ENCODE results near the gene IL1R1. TPM values are rescaled to one million over a fixed set of nuclear protein-coding genes. Genes with fewer than 3 reads are reported as not detected.

IL1R1 gene
- total and polyA plus RNA-seq, 10 of the 15 experiments (the other 5 are each of a cell fraction or from before 2014, with no cell fraction given) = 0.17 to 13.2 (median 0.53) TPM

DNA sequence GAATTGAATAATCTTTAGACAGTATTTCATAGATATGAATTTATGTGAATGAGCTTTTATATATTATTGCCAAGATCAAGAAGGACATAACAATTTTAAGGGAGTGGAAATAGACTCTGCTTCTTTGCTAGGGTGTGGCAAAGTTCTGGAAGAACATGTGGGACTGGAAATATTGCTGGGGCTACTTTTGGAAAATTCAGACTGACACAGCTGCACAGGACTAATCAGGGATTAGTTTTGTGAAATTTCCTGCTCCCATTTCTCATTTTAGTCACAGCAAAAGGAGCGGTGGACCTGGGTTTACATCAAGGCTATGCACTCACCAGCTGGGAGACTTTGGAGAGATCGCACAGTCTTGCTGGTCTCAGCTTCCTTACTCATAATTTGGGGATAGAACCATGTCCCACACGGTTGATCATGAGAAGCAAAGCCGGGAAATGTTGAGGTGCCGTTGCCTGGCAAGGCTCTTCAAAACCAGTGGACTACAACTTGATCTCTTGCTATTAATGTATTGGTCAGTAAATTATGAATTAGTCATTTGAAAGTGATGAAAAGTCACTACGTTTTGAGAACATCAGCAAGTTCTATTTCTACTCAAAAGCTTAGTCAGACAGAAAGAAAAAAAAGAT, 86.7 kb downstream of the IL1R1 start (continued):
- TF ChIP-seq, protein P1, sequence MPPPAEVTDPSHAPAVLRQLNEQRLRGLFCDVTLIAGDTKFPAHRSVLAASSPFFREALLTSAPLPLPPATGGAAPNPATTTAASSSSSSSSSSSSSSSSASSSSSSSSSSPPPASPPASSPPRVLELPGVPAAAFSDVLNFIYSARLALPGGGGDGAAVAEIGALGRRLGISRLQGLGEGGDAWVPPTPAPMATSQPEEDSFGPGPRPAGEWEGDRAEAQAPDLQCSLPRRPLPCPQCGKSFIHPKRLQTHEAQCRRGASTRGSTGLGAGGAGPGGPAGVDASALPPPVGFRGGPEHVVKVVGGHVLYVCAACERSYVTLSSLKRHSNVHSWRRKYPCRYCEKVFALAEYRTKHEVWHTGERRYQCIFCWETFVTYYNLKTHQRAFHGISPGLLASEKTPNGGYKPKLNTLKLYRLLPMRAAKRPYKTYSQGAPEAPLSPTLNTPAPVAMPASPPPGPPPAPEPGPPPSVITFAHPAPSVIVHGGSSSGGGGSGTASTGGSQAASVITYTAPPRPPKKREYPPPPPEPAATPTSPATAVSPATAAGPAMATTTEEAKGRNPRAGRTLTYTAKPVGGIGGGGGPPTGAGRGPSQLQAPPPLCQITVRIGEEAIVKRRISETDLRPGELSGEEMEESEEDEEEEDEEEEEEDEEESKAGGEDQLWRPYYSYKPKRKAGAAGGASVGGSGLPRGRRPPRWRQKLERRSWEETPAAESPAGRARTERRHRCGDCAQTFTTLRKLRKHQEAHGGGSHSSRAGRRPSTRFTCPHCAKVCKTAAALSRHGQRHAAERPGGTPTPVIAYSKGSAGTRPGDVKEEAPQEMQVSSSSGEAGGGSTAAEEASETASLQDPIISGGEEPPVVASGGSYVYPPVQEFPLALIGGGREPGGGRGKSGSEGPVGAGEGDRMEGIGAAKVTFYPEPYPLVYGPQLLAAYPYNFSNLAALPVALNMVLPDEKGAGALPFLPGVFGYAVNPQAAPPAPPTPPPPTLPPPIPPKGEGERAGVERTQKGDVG (CRISPR knock-in tag; IDR thresholded peaks at IDR 0.05) = no peak
- no peak for TF ChIP-seq ZNF217 (IDR thresholded peaks at IDR 0.05)
- no peak for TF ChIP-seq BACH1 (IDR thresholded peaks at IDR 0.05; ENCODE audit: borderline replicate concordance)
- no peak for TF ChIP-seq CEBPB (IDR thresholded peaks at IDR 0.05; ENCODE audit: borderline replicate concordance in 1 of 2, low read depth in 2 of 2, low read length in 2 of 2)
- no peak for TF ChIP-seq MEF2B (IDR thresholded peaks at IDR 0.05; ENCODE audit: partially characterized antibody, poor library complexity, severe bottlenecking)
- TF ChIP-seq, protein P2, sequence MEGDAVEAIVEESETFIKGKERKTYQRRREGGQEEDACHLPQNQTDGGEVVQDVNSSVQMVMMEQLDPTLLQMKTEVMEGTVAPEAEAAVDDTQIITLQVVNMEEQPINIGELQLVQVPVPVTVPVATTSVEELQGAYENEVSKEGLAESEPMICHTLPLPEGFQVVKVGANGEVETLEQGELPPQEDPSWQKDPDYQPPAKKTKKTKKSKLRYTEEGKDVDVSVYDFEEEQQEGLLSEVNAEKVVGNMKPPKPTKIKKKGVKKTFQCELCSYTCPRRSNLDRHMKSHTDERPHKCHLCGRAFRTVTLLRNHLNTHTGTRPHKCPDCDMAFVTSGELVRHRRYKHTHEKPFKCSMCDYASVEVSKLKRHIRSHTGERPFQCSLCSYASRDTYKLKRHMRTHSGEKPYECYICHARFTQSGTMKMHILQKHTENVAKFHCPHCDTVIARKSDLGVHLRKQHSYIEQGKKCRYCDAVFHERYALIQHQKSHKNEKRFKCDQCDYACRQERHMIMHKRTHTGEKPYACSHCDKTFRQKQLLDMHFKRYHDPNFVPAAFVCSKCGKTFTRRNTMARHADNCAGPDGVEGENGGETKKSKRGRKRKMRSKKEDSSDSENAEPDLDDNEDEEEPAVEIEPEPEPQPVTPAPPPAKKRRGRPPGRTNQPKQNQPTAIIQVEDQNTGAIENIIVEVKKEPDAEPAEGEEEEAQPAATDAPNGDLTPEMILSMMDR (IDR thresholded peaks at IDR 0.05 in 2 of 3, conservative IDR thresholded peaks at IDR 0.05 in 1 of 3; ENCODE audit: control insufficient read depth in 2 of 3, extremely low read depth in 1 of 3, insufficient read depth in 1 of 3, low read depth in 3 of 3, low read length in 3 of 3) = no peak
- no peak for TF ChIP-seq ZZZ3 (IDR thresholded peaks at IDR 0.05; ENCODE audit: control insufficient read depth, insufficient read length, low read depth)

Other genes with a start within 250 kb of the IL1R1 start
- gene IL1R2, start 150.8 kb upstream of the IL1R1 start, total RNA-seq (2014; rRNA removed) = 0.33 and 1.4 TPM in 2 replicates
- 0.41 and 0.54 TPM in 2 replicates for gene IL1R2, start 150.8 kb upstream of the IL1R1 start, total RNA-seq (2014; rRNA removed; fragmentation: Illumina TruSeq; extraction: Trizol)
- gene IL1R2, start 150.8 kb upstream of the IL1R1 start, total RNA-seq (2021) = 0.35 and 0.64 TPM in 2 replicates
- gene IL1R2, start 150.8 kb upstream of the IL1R1 start, polyA plus RNA-seq (2011; rRNA removed) = 6.4 and 7.1 TPM in 2 replicates
- 0.53 and 0.71 TPM in 2 replicates for gene IL1R2, start 150.8 kb upstream of the IL1R1 start, polyA plus RNA-seq (2014; fragmentation: Illumina TruSeq; extraction: Trizol)
- gene IL1R2, start 150.8 kb upstream of the IL1R1 start, polyA plus RNA-seq (2014; fragmentation: Nextera tagmentation; extraction: Ambion mirVana) = under 1 TPM; 0.44 to 0.60 TPM
- 0.36 and 0.55 TPM in 2 replicates for gene IL1R2, start 150.8 kb upstream of the IL1R1 start, polyA plus RNA-seq (2014; rRNA removed)
- gene IL1R2, start 150.8 kb upstream of the IL1R1 start, polyA plus RNA-seq (2016; fragmentation: Nextera tagmentation; extraction: Ambion mirVana) = 1 to 10 TPM; 2.2 to 2.6 TPM
- gene IL1RL2, start 44.3 kb downstream of the IL1R1 start, total RNA-seq (2014; rRNA removed) = not detected in 2 replicates
- not detected in 2 replicates for gene IL1RL2, start 44.3 kb downstream of the IL1R1 start, total RNA-seq (2014; rRNA removed; fragmentation: Illumina TruSeq; extraction: Trizol)
- gene IL1RL2, start 44.3 kb downstream of the IL1R1 start, total RNA-seq (2021) = not detected in 2 replicates
- gene IL1RL2, start 44.3 kb downstream of the IL1R1 start, polyA plus RNA-seq (2011; rRNA removed) = not detected in 2 replicates
- not detected in 2 replicates for gene IL1RL2, start 44.3 kb downstream of the IL1R1 start, polyA plus RNA-seq (2014; fragmentation: Illumina TruSeq; extraction: Trizol)
- gene IL1RL2, start 44.3 kb downstream of the IL1R1 start, polyA plus RNA-seq (2014; fragmentation: Nextera tagmentation; extraction: Ambion mirVana) = not detected
- gene IL1RL2, start 44.3 kb downstream of the IL1R1 start, polyA plus RNA-seq (2014; rRNA removed) = not detected in 2 replicates
- gene IL1RL2, start 44.3 kb downstream of the IL1R1 start, polyA plus RNA-seq (2016; fragmentation: Nextera tagmentation; extraction: Ambion mirVana) = not detected
- gene IL1RL1, start 168.8 kb downstream of the IL1R1 start, total RNA-seq (2014; rRNA removed) = not detected in 2 replicates
- gene IL1RL1, start 168.8 kb downstream of the IL1R1 start, total RNA-seq (2014; rRNA removed; fragmentation: Illumina TruSeq; extraction: Trizol) = not detected in 2 replicates
- 0.18 TPM in 1 of 2 replicates, not detected in the other for gene IL1RL1, start 168.8 kb downstream of the IL1R1 start, total RNA-seq (2021)
- 0.06 and 0.08 TPM in 2 replicates for gene IL1RL1, start 168.8 kb downstream of the IL1R1 start, polyA plus RNA-seq (2011; rRNA removed)
- not detected in 2 replicates for gene IL1RL1, start 168.8 kb downstream of the IL1R1 start, polyA plus RNA-seq (2014; fragmentation: Illumina TruSeq; extraction: Trizol)
- not detected for gene IL1RL1, start 168.8 kb downstream of the IL1R1 start, polyA plus RNA-seq (2014; fragmentation: Nextera tagmentation; extraction: Ambion mirVana)
- not detected in 2 replicates for gene IL1RL1, start 168.8 kb downstream of the IL1R1 start, polyA plus RNA-seq (2014; rRNA removed)
- not detected for gene IL1RL1, start 168.8 kb downstream of the IL1R1 start, polyA plus RNA-seq (2016; fragmentation: Nextera tagmentation; extraction: Ambion mirVana)
- gene IL18R1, start 213.1 kb downstream of the IL1R1 start, total RNA-seq (2014; rRNA removed) = 10.5 and 12.8 TPM in 2 replicates
- gene IL18R1, start 213.1 kb downstream of the IL1R1 start, total RNA-seq (2014; rRNA removed; fragmentation: Illumina TruSeq; extraction: Trizol) = 11.6 and 14.6 TPM in 2 replicates
- gene IL18R1, start 213.1 kb downstream of the IL1R1 start, total RNA-seq (2021) = 10.0 and 10.4 TPM in 2 replicates
- gene IL18R1, start 213.1 kb downstream of the IL1R1 start, polyA plus RNA-seq (2011; rRNA removed) = 15.5 and 23.0 TPM in 2 replicates
- 11.0 and 11.3 TPM in 2 replicates for gene IL18R1, start 213.1 kb downstream of the IL1R1 start, polyA plus RNA-seq (2014; fragmentation: Illumina TruSeq; extraction: Trizol)
- 1 to 10 TPM; 3.5 to 3.8 TPM for gene IL18R1, start 213.1 kb downstream of the IL1R1 start, polyA plus RNA-seq (2014; fragmentation: Nextera tagmentation; extraction: Ambion mirVana)
- gene IL18R1, start 213.1 kb downstream of the IL1R1 start, polyA plus RNA-seq (2014; rRNA removed) = 9.0 and 12.0 TPM in 2 replicates
- 10 to 100 TPM; 10.9 to 14.3 TPM for gene IL18R1, start 213.1 kb downstream of the IL1R1 start, polyA plus RNA-seq (2016; fragmentation: Nextera tagmentation; extraction: Ambion mirVana)